BLaER1 treated with 17β-estradiol and CSF1 and Interleukin-3, amounts not matched to agents 10 nM and 100 nM (cell line): Measurements from ENCODE around the gene SAMMSON.

Source experiments
- H3K27ac ChIP-seq, 11 experiments: shearing (Covaris generic); formaldehyde crosslinking; 2 replicates each; pipeline ENCODE4 v1.8.1; 2022
- H3K27me3 ChIP-seq, 11 experiments: shearing (Covaris generic); formaldehyde crosslinking; 2 replicates each; pipeline ENCODE4 v1.8.1; 2022
- H3K36me3 ChIP-seq, 11 experiments: shearing (Covaris generic); formaldehyde crosslinking; 2 replicates each; pipeline ENCODE4 v1.8.1; 2022
- H3K4me1 ChIP-seq, 10 experiments: shearing (Covaris generic); formaldehyde crosslinking; 2 replicates each; pipeline ENCODE4 v1.8.1; 2022
- H3K4me2 ChIP-seq, 11 experiments: shearing (Covaris generic); formaldehyde crosslinking; 2 replicates each; pipeline ENCODE4 v1.8.1; 2022
- H3K4me3 ChIP-seq, 10 experiments: shearing (Covaris generic); formaldehyde crosslinking; 2 replicates each; pipeline ENCODE4 v1.8.1; 2022
- H3K9ac ChIP-seq, 11 experiments: shearing (Covaris generic); formaldehyde crosslinking; 2 replicates each; pipeline ENCODE4 v1.8.1; 2022
- H3K9me3 ChIP-seq, 11 experiments: shearing (Covaris generic); formaldehyde crosslinking; replicated peaks in 1 of 11; 2 replicates each; pipeline ENCODE4 v1.8.1; 2022
- H4K20me1 ChIP-seq, 11 experiments: shearing (Covaris generic); formaldehyde crosslinking; 2 replicates each; pipeline ENCODE4 v1.8.1; 2022
- Cebpa-rat ChIP-seq, 11 experiments: shearing (Covaris generic); IDR thresholded peaks; 2 replicates each; pipeline ENCODE4 v1.8.1; 2022

Gene SAMMSON

DNA sequence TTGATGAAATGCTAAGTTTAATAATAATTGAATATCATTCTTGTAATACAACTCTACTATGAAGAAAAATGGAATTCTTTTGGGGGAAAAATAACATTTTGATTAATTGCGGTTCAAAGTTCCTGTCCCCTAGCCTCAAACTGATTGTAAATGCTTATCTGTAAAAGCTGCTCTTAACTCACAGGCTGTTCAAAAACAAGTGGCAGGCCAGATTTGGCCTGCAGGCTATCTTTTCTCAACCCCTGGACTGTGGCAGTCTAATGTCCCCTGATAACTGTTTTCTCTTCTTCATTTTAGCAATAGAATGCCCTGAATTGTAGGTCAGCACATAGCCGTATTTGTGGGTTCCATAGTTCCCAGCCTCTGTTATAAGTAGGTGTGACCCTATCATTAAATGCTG is 23.5 kb upstream of the SAMMSON start:
- Histone ChIP-seq H3K27me3 (no peaks in the 10 kb centered on the region), H3K9me3 (peaks cover 28 to 41% (median 36%) of the 10 kb centered on the region in 11 experiments)

DNA sequence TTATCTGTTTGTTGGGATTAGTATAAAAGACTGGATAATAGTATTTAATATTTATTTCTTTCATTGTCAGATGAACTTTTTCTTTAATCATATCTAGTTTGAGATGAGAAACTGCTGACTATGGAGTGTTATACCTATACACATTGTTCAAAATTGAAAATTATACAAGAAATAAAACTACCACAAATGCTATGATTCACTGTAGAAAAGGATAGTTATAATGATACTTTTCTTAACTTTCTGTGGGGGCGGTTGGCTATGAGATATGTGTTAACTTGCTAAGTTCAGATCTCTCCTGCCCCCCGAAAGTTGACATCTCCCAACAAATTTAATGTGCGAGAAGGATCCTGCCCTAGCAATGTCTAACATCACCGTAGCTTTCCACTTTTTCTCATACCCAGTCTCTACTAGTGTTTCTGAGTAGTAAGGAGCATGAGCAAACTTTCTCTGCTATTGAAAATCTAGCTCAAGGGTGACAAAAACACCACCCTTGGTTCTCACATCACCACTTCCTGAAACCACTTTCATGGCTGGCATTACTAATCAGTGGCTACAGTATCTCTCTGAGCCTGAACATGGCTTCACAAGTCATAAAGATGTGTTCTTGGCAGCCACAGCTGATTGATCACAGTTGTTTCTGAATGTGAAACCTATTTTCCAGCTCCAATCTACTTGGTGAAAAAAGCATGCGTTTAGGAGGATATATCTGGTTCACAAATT is 15.8 kb upstream of the SAMMSON start:
- no peak overlapping the region for H3K9ac ChIP-seq
- no peaks in the 10 kb centered on the region for H3K36me3 ChIP-seq
- no peak for TF ChIP-seq Cebpa-rat (IDR thresholded peaks at IDR 0.05)
- peaks cover 8 to 32% (median 20%) of the 10 kb centered on the region in 10 experiments for H3K4me1 ChIP-seq
- H3K4me2 ChIP-seq: peak overlapping the region in 9 of 11 experiments; percentile 1 to 30 (median 14); a peak in 9 of 22 replicates
- no peaks in the 10 kb centered on the region for H3K27me3 ChIP-seq
- H3K27ac ChIP-seq: peak overlapping the region in 1 of 11 experiments; percentile 12; a peak in 2 of 22 replicates
- H3K4me3 ChIP-seq: no peak overlapping the region
- H3K9me3 ChIP-seq: peaks cover 12 to 38% (median 20%) of the 10 kb centered on the region in 11 experiments
- no peaks in the 10 kb centered on the region for H4K20me1 ChIP-seq

More for the DNA sequence above, 23.5 kb upstream of the SAMMSON start:
- no peaks in the 10 kb centered on the region for H4K20me1 ChIP-seq
- H3K36me3 ChIP-seq: no peaks in the 10 kb centered on the region
- H3K4me1 ChIP-seq: peaks cover 0 to 16% (median under 1%) of the 10 kb centered on the region in 10 experiments; a peak in 9 of 20 replicates
- no peak overlapping the region for H3K9ac ChIP-seq
- no peak overlapping the region for H3K27ac ChIP-seq
- H3K4me3 ChIP-seq: no peak overlapping the region
- H3K4me2 ChIP-seq: no peak overlapping the region
- no peak for TF ChIP-seq Cebpa-rat (IDR thresholded peaks at IDR 0.05)

DNA sequence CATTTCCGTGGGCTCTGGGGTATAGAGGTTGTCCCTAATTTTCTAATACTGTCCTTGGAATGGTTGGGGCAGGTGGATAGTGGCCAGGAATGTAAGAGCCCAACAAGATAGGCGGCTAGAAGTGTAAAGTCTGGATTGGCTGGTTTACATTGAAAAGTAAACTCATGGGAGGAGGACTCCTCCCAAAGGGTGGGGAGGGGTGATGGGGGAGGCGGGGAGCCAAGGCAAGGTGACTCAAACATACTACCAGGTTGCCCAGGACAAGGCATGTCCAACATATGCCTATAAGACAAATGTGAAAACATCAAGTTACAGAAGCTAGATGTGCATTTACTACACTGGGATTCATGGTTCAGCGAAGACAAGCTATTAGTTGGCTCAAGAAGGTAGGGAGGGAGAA is 14.3 kb upstream of the SAMMSON start:
- no peak for TF ChIP-seq Cebpa-rat (IDR thresholded peaks at IDR 0.05)
- Histone ChIP-seq H3K36me3 (no peaks in the 10 kb centered on the region), H3K4me1 (peaks cover 8 to 32% (median 20%) of the 10 kb centered on the region in 10 experiments), H3K4me2 (no peak overlapping the region), H4K20me1 (no peaks in the 10 kb centered on the region), H3K4me3 (no peak overlapping the region), H3K9me3 (peaks cover 0 to 22% (median 5%) of the 10 kb centered on the region in 11 experiments; a peak in 12 of 22 replicates), H3K27ac (peak overlapping the region in 1 of 11 experiments; percentile 34; a peak in 2 of 22 replicates), H3K9ac (no peak overlapping the region), H3K27me3 (no peaks in the 10 kb centered on the region)

DNA sequence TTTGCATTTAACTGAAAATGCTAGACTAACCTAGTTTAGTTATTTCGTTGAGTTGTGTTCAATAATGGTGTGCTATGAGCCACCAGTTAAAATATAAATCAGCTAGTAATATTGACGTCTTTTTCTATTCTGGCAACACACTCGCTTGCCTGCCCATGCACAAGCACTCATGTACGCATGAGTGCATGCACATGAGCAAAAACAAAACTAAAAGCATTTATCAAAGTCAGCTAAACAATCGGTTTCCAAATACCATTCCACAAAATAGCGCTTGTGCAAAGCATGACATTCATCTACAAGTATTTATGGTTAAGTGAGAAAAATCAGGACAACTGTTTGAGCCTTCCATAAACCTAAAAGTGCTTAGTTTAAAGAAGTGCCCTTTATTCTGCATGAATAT is 13.1 kb upstream of the SAMMSON start:
- no peaks in the 10 kb centered on the region for H4K20me1 ChIP-seq
- no peaks in the 10 kb centered on the region for H3K27me3 ChIP-seq
- H3K9me3 ChIP-seq: peaks cover 0 to 11% (median 0%) of the 10 kb centered on the region in 11 experiments; a peak in 5 of 22 replicates
- no peak overlapping the region; a peak in 1 of 22 replicates for H3K27ac ChIP-seq
- TF ChIP-seq Cebpa-rat (IDR thresholded peaks at IDR 0.05): no peak
- no peak overlapping the region for H3K4me3 ChIP-seq
- peaks cover 8 to 32% (median 20%) of the 10 kb centered on the region in 10 experiments for H3K4me1 ChIP-seq
- no peaks in the 10 kb centered on the region for H3K36me3 ChIP-seq
- peak overlapping the region in 10 of 11 experiments; percentile 9 to 47 (median 27); a peak in 17 of 22 replicates for H3K4me2 ChIP-seq
- no peak overlapping the region for H3K9ac ChIP-seq

DNA sequence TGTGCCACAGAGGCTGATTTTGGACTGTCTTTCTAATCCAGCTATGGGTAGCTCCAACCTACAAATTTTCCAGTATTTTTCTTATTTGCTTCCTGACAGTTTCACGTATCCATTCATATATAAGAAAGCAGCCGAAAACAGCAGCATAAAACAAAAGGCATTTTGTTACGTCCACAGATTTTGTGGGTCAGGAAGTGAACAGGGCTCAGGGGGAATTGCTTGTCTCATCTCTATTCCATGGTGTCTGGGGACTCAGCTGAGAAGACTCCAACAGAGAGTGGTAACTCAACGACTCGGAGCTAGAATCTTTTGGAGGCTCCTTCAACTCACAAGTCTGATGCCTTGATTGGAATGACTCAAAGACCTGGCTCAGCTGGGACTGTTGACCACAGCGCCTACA is 11.7 kb upstream of the SAMMSON start:
- peak overlapping the region in 2 of 11 experiments; percentile 6 to 9; a peak in 2 of 22 replicates for H3K4me2 ChIP-seq
- peaks cover 8 to 32% (median 20%) of the 10 kb centered on the region in 10 experiments for H3K4me1 ChIP-seq
- 0 out of 22 replicates have a peak overlapping the region, but pooled peaks of 1 of the 11 experiments have one; percentile 0 for H3K27ac ChIP-seq
- no peaks in the 10 kb centered on the region for H3K36me3 ChIP-seq
- H3K9ac ChIP-seq: no peak overlapping the region
- no peak for TF ChIP-seq Cebpa-rat (IDR thresholded peaks at IDR 0.05)
- H3K4me3 ChIP-seq: no peak overlapping the region
- no peaks in the 10 kb centered on the region for H3K27me3 ChIP-seq
- H4K20me1 ChIP-seq: no peaks in the 10 kb centered on the region
- peaks cover 0 to 8% (median 0%) of the 10 kb centered on the region in 11 experiments; a peak in 2 of 22 replicates for H3K9me3 ChIP-seq

DNA sequence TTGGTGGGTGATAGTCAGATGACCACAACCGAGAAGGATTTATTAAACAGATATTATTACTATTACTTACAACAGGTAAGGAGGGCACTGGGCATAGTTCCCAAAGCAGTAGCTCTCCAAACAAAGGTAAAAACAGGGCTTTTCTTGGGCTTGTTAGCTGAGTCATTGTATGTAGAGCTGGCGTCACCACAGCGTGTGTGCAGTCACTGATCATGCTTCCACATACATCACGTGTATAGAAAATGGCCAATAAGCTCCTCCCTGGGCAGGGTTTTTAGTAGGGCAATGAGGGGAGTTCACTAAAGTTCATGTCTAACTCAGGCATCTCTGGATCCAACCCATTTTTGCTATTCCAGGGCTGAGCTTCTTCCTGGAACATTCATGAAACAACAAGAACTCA is 5.8 kb upstream of the SAMMSON start:
- no peaks in the 10 kb centered on the region for H4K20me1 ChIP-seq
- H3K36me3 ChIP-seq: no peaks in the 10 kb centered on the region
- peaks cover 8 to 36% (median 19%) of the 10 kb centered on the region in 10 experiments; a peak in 17 of 20 replicates for H3K4me1 ChIP-seq
- H3K9me3 ChIP-seq: no peaks in the 10 kb centered on the region; a peak in 1 of 22 replicates
- no peak overlapping the region for H3K9ac ChIP-seq
- H3K4me3 ChIP-seq: no peak overlapping the region
- H3K27me3 ChIP-seq: no peaks in the 10 kb centered on the region
- H3K27ac ChIP-seq: no peak overlapping the region
- TF ChIP-seq Cebpa-rat (IDR thresholded peaks at IDR 0.05): no peak
- H3K4me2 ChIP-seq: no peak overlapping the region

DNA sequence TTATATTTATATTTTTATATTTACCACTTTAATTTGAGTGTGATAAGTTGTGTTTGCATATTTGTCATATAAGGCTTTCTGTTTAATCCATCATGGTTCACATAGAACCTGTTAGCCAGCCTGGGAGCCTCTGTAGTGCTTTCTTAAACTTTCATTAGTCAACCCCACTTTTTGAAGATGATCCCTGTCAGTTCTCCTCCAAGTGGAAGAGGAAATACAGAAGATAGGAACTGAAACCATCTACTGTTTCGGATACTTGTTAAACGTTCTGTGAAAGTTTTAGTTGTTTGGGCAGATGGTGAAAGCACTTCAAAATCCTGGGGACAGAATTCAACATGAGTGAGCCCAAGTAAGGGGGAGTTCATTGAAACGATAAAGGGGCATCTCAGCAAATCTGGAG is 4.6 kb upstream of the SAMMSON start:
- Histone ChIP-seq H3K36me3 (no peaks in the 10 kb centered on the region), H3K9me3 (peaks cover 0 to 7% (median 4%) of the 10 kb centered on the region in 11 experiments; a peak in 8 of 22 replicates), H3K9ac (peak overlapping the region in 2 of 11 experiments; percentile 5 to 38; a peak in 3 of 22 replicates), H3K4me1 (peaks cover 8 to 45% (median 20%) of the 10 kb centered on the region in 10 experiments; a peak in 17 of 20 replicates), H3K4me2 (peak overlapping the region; percentile 28 to 85 (median 53); a peak in 18 of 22 replicates), H4K20me1 (no peaks in the 10 kb centered on the region), H3K27me3 (no peaks in the 10 kb centered on the region), H3K27ac (peak overlapping the region in 7 of 11 experiments; percentile 21 to 68 (median 51); a peak in 13 of 22 replicates), H3K4me3 (no peak overlapping the region)
- no peak for TF ChIP-seq Cebpa-rat (IDR thresholded peaks at IDR 0.05)

DNA sequence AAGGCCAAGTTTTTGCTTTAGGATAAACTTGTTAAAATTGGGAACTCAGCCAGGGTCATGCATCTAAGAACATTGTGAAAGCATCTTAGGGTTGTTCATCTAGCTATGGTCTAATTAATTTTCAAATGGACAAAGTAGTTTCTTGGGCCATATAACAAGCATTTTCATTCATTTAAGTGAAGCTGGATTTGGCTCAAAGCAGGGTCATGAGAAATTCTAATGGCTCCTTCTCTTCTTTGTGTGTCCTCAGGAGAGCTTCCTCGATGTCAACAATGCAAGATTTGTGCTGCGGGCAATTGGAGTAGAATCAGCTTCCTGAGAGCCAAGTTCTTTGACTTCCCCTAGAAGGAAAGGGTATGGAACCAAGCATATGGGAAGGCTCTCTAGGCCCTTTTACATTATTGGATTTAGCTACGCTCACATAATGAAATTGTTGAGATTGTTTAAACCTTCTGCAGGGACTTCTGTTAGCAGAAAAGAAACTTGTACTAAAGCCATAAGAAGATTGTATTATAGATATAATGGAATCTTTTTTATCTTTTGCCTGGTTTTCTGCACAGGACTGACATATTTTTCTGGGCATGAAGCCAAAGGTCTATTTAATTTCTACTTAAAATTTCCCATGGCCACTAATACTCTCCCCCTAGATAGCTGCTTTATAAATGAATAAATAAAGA is 1.8 kb upstream of the SAMMSON start:
- H4K20me1 ChIP-seq: no peaks in the 10 kb centered on the region
- TF ChIP-seq Cebpa-rat (IDR thresholded peaks at IDR 0.05): no peak
- H3K36me3 ChIP-seq: no peaks in the 10 kb centered on the region
- H3K9me3 ChIP-seq: peaks cover 0 to 14% (median 4%) of the 10 kb centered on the region in 11 experiments; a peak in 9 of 22 replicates
- no peak overlapping the region for H3K27ac ChIP-seq
- H3K4me3 ChIP-seq: no peak overlapping the region
- H3K27me3 ChIP-seq: no peaks in the 10 kb centered on the region
- H3K4me2 ChIP-seq: peak overlapping the region in 3 of 11 experiments; percentile 39 to 57 (median 40); a peak in 2 of 22 replicates
- H3K4me1 ChIP-seq: peaks cover 8 to 45% (median 20%) of the 10 kb centered on the region in 10 experiments; a peak in 17 of 20 replicates
- H3K9ac ChIP-seq: no peak overlapping the region

DNA sequence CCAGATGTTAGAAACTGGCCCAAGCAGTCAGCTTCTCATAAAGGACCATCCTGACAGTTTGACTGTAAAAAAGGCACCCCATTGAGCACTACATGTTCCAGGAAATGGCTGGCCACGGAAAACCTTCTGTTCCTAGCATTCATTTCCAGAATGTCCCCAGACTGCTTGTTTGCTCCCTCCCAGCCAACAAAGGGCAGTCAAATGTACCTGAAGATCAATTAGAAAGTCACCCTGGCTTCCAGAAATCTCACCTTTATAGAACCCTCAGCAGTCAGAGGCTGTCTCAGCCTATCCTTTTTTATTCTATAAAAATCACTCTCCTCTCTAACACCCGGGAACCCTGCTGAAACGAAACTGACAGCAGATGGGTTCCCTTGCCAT is 784 bp upstream of the SAMMSON start:
- Histone ChIP-seq H3K27me3 (no peaks in the 10 kb centered on the region), H3K4me1 (peaks cover 8 to 45% (median 20%) of the 10 kb centered on the region in 10 experiments; a peak in 17 of 20 replicates), H3K4me2 (peak overlapping the region in 7 of 11 experiments; percentile 2 to 59 (median 39); a peak in 10 of 22 replicates), H3K27ac (peak overlapping the region in 6 of 11 experiments; percentile 17 to 43 (median 22); a peak in 9 of 22 replicates), H3K9me3 (peaks cover 0 to 18% (median 6%) of the 10 kb centered on the region in 11 experiments; a peak in 9 of 22 replicates), H4K20me1 (no peaks in the 10 kb centered on the region), H3K36me3 (no peaks in the 10 kb centered on the region), H3K4me3 (no peak overlapping the region), H3K9ac (peak overlapping the region in 4 of 11 experiments; percentile 0 to 39 (median 14); a peak in 2 of 22 replicates)
- no peak for TF ChIP-seq Cebpa-rat (IDR thresholded peaks at IDR 0.05)
